Measurements from ENCODE around the gene SNW1. TPM values are rescaled to one million over a fixed set of nuclear protein-coding genes. Genes with fewer than 3 reads are reported as not detected.

Gene SNW1
- total RNA-seq, 2 donors from 2014 or later: 40.9 to 47.5 TPM

GRCh38 chr14:77681196-77682157 lies 79.5 kb downstream of the SNW1 start:
- no peaks in the 10 kb centered on the region for H3K27me3 ChIP-seq (replicated peaks; ENCODE audit: insufficient read depth)
- peak overlapping the region in 1 of 2 donors; percentile 10 for H3K27ac ChIP-seq
- ATAC-seq (ENCODE audit: insufficient number of reproducible peaks, low FRiP score, low read depth) (no peak), DNase-seq (ENCODE audit: low spot score) (no peak)
- TF ChIP-seq, protein P1, sequence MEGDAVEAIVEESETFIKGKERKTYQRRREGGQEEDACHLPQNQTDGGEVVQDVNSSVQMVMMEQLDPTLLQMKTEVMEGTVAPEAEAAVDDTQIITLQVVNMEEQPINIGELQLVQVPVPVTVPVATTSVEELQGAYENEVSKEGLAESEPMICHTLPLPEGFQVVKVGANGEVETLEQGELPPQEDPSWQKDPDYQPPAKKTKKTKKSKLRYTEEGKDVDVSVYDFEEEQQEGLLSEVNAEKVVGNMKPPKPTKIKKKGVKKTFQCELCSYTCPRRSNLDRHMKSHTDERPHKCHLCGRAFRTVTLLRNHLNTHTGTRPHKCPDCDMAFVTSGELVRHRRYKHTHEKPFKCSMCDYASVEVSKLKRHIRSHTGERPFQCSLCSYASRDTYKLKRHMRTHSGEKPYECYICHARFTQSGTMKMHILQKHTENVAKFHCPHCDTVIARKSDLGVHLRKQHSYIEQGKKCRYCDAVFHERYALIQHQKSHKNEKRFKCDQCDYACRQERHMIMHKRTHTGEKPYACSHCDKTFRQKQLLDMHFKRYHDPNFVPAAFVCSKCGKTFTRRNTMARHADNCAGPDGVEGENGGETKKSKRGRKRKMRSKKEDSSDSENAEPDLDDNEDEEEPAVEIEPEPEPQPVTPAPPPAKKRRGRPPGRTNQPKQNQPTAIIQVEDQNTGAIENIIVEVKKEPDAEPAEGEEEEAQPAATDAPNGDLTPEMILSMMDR (IDR thresholded peaks at IDR 0.05): no peak
- H3K4me1 ChIP-seq (ENCODE audit: control insufficient read depth in 1 of 2, low read depth in 2 of 2): peaks cover 0 to 12% of the 10 kb centered on the region in 2 donors
- no peak overlapping the region for H3K4me3 ChIP-seq
- no peaks in the 10 kb centered on the region for H3K9me3 ChIP-seq
- peaks cover 7% of the 10 kb centered on the region for H3K36me3 ChIP-seq

DNA sequence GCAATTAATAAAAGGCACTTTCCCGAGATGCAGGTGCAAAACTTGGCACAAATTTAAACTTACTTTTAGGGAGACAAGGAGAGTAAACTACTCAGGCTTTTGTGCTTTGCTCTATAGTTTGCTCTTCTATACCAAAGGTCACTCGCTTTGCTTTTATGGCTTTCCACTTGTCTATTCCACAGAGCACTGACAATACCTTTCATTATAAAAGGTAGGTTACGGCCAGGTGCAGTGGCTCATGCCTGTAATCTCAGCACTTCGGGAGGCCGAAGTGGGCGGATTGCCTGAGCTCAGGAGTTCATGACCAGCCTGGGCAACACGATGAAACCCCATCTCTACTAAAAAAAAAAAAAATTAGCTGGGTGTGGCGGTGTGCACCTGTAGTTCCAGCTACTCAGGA lies 86.0 kb downstream of the SNW1 start:
- Histone ChIP-seq H3K4me3 (no peak overlapping the region), H3K9me3 (no peaks in the 10 kb centered on the region), H3K27ac (no peak overlapping the region), H3K36me3 (peaks cover 36% of the 10 kb centered on the region), H3K27me3 (replicated peaks; ENCODE audit: insufficient read depth) (no peaks in the 10 kb centered on the region), H3K4me1 (ENCODE audit: control insufficient read depth in 1 of 2, low read depth in 2 of 2) (no peaks in the 10 kb centered on the region)
- ATAC-seq (ENCODE audit: insufficient number of reproducible peaks, low FRiP score, low read depth) (no peak), DNase-seq (ENCODE audit: low spot score) (no peak)
- TF ChIP-seq, protein P1 (IDR thresholded peaks at IDR 0.05): no peak

DNA sequence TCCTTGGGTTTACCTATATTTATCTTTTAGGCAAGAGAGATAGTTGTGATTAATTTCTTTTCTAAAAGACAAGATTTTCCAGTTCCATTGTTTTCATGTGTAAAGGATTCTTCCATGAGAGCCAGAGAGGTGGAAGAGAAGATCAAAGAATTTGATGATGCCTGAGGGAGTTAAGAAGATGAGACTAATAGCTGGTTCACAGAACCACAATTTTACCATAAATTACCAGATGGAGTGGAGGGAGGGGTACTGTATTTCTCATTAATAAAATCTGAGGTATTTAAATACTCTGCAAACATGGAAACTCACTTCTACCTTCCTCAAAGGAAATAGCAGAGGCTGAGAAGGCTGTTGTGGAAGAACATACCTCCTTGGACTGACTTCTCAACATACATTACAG lies 87.8 kb downstream of the SNW1 start:
- TF ChIP-seq, protein P1 (IDR thresholded peaks at IDR 0.05): no peak
- Histone ChIP-seq H3K27me3 (replicated peaks; ENCODE audit: insufficient read depth) (no peaks in the 10 kb centered on the region), H3K27ac (no peak overlapping the region), H3K36me3 (peaks cover 33% of the 10 kb centered on the region), H3K4me1 (ENCODE audit: control insufficient read depth in 1 of 2, low read depth in 2 of 2) (no peaks in the 10 kb centered on the region), H3K9me3 (no peaks in the 10 kb centered on the region), H3K4me3 (no peak overlapping the region)
- ATAC-seq (ENCODE audit: insufficient number of reproducible peaks, low FRiP score, low read depth) (no peak), DNase-seq (ENCODE audit: low spot score) (no peak)

Other genes with a start within 250 kb of the SNW1 start
- 10 to 100 TPM; 22.6 to 25.3 TPM for gene SPTLC2, start 144.5 kb downstream of the SNW1 start, total RNA-seq
- 1 to 10 TPM; 7.2 to 7.3 TPM for gene ALKBH1, start 53.1 kb downstream of the SNW1 start, total RNA-seq
- 100 to 1,000 TPM; 260 to 347 TPM for gene SLIRP, start 53.1 kb downstream of the SNW1 start, total RNA-seq
- 10 to 100 TPM in 1 of 2 donors, 1 to 10 TPM in 1; 2.2 to 11.2 TPM for gene ADCK1, start 39.0 kb upstream of the SNW1 start, total RNA-seq

Data from thoracic aorta (tissue), 2 donors.